ENCODE results near the gene ALKBH7. TPM values are rescaled to one million over a fixed set of nuclear protein-coding genes. Genes with fewer than 3 reads are reported as not detected.
A peak's percentile ranks its signal among the peaks of the same experiment; 100 is the strongest.

Gene ALKBH7, protein sequence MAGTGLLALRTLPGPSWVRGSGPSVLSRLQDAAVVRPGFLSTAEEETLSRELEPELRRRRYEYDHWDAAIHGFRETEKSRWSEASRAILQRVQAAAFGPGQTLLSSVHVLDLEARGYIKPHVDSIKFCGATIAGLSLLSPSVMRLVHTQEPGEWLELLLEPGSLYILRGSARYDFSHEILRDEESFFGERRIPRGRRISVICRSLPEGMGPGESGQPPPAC
- total RNA-seq (10 to 100 TPM; 52.8 to 67.7 TPM), polyA plus RNA-seq (ENCODE audit: insufficient read length in 6 of 6) (10 to 100 TPM; 34.2 to 67.9 (median 48.2) TPM)
- long read RNA-seq, donor 1, transcript ALKBH7-201 (4 exons, 1,332 nt), result major isoform, 118 of 333 reads
- long read RNA-seq, donor 1, partial matches to known transcripts, result 158 of 333 reads
- long read RNA-seq, donor 1, other reads (novel, unspliced or antisense), result 56 of 333 reads
- long read RNA-seq, donor 2, transcript ALKBH7-201 (4 exons, 1,332 nt), result major isoform, 76 of 115 reads
- long read RNA-seq, donor 2, partial matches to known transcripts, result 36 of 115 reads
- long read RNA-seq, donor 2, other reads (novel, unspliced or antisense), result 0 of 115 reads
- long read RNA-seq, donor 3, transcript ALKBH7-201 (4 exons, 1,332 nt), result major isoform, 88 of 97 reads
- long read RNA-seq, donor 3, partial matches to known transcripts, result 6 of 97 reads
- long read RNA-seq, donor 3, other reads (novel, unspliced or antisense), result 0 of 97 reads
- long read RNA-seq, donor 4, transcript ALKBH7-201 (4 exons, 1,332 nt), result major isoform, 116 of 120 reads
- long read RNA-seq, donor 4, partial matches to known transcripts, result 2 of 120 reads
- long read RNA-seq, donor 4, other reads (novel, unspliced or antisense), result 0 of 120 reads
- long read RNA-seq, donor 5, transcript ALKBH7-201 (4 exons, 1,332 nt), result major isoform, 87 of 113 reads
- long read RNA-seq, donor 5, partial matches to known transcripts, result 23 of 113 reads
- long read RNA-seq, donor 5, other reads (novel, unspliced or antisense), result 0 of 113 reads
- long read RNA-seq, donor 6, transcript ALKBH7-201 (4 exons, 1,332 nt), result major isoform, 111 of 129 reads
- long read RNA-seq, donor 6, partial matches to known transcripts, result 15 of 129 reads
- long read RNA-seq, donor 6, other reads (novel, unspliced or antisense), result 0 of 129 reads
- long read RNA-seq, donor 7, transcript ALKBH7-201 (4 exons, 1,332 nt), result major isoform, 56 of 103 reads
- long read RNA-seq, donor 7, partial matches to known transcripts, result 29 of 103 reads
- long read RNA-seq, donor 7, other reads (novel, unspliced or antisense), result 14 of 103 reads
- long read RNA-seq, donor 8, transcript ALKBH7-201 (4 exons, 1,332 nt), result major isoform, 58 of 167 reads
- long read RNA-seq, donor 8, partial matches to known transcripts, result 82 of 167 reads
- long read RNA-seq, donor 8, other reads (novel, unspliced or antisense), result 22 of 167 reads
- long read RNA-seq, donor 9, partial matches to known transcripts, result 0 of 1 reads
- long read RNA-seq, donor 9, other reads (novel, unspliced or antisense), result 0 of 1 reads
- long read RNA-seq, donor 10, transcript ALKBH7-201 (4 exons, 1,332 nt), result major isoform, 99 of 101 reads
- long read RNA-seq, donor 10, partial matches to known transcripts, result 1 of 101 reads
- long read RNA-seq, donor 10, other reads (novel, unspliced or antisense), result 0 of 101 reads
- long read RNA-seq, donor 11, result 0 reads
- long read RNA-seq, donor 12, transcript ALKBH7-201 (4 exons, 1,332 nt), result major isoform, 73 of 83 reads
- long read RNA-seq, donor 12, partial matches to known transcripts, result 9 of 83 reads
- long read RNA-seq, donor 12, other reads (novel, unspliced or antisense), result 0 of 83 reads

DNA sequence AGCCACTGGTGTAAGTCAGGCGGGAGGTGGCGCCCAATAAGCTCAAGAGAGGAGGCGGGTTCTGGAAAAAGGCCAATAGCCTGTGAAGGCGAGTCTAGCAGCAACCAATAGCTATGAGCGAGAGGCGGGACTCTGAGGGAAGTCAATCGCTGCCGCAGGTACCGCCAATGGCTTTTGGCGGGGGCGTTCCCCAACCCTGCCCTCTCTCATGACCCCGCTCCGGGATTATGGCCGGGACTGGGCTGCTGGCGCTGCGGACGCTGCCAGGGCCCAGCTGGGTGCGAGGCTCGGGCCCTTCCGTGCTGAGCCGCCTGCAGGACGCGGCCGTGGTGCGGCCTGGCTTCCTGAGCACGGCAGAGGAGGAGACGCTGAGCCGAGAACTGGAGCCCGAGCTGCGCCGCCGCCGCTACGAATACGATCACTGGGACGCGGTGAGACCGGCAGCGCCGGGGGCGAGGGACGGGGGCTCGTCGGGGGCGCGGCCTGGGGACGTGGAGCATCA is at the start of gene ALKBH7:
TSS of gene ALKBH7 (plus strand) at position 201 of the 502 bp plus-strand sequence. CDS start at position 228, 27 bp downstream.
- intact Hi-C loops (cut with DNase I), result no loop called here
- peak; percentile 91 for ATAC-seq

DNA sequence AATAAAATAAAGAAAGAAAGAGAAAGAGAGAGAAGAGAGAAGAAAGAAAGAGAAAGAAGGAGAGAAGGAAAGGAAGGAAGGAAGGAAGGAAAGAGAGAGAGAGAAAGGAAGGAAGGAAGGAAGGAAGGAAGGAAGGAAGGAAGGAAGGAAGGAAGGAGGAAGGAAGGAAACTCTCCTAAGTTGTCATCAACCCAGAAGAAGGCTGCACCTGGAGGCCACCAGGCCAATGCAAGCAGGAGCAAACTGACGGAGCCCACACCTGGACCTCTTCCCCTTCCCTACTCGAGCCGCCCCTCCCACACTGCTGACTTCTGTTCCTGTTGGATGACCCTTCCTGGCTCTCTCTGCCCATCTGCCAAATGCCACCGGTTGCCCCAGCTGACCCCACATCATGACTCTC is 47.8 kb upstream of the ALKBH7 start:
- peaks cover 0 to 23% of the 10 kb centered on the region in 2 donors for H3K27me3 ChIP-seq
- no peaks in the 10 kb centered on the region for H3K9me3 ChIP-seq
- H3K4me3 ChIP-seq, result no peak overlapping the region
- ATAC-seq (no peak), DNase-seq (no peak)
- TF ChIP-seq, protein P1, sequence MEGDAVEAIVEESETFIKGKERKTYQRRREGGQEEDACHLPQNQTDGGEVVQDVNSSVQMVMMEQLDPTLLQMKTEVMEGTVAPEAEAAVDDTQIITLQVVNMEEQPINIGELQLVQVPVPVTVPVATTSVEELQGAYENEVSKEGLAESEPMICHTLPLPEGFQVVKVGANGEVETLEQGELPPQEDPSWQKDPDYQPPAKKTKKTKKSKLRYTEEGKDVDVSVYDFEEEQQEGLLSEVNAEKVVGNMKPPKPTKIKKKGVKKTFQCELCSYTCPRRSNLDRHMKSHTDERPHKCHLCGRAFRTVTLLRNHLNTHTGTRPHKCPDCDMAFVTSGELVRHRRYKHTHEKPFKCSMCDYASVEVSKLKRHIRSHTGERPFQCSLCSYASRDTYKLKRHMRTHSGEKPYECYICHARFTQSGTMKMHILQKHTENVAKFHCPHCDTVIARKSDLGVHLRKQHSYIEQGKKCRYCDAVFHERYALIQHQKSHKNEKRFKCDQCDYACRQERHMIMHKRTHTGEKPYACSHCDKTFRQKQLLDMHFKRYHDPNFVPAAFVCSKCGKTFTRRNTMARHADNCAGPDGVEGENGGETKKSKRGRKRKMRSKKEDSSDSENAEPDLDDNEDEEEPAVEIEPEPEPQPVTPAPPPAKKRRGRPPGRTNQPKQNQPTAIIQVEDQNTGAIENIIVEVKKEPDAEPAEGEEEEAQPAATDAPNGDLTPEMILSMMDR (IDR thresholded peaks at IDR 0.05), result no peak
- no peak overlapping the region for H3K27ac ChIP-seq
- H3K36me3 ChIP-seq, result no peaks in the 10 kb centered on the region
- no peaks in the 10 kb centered on the region for H3K4me1 ChIP-seq
- intact Hi-C loops (cut with DNase I), result no loop called here

More for the DNA sequence above, at the start of gene ALKBH7:
- DNase-seq, result peak; percentile 95 to 100 (median 100)
- Histone ChIP-seq H3K27ac (peak within 1 kb of the TSS; percentile 97), H3K4me3 (peak within 1 kb of the TSS; percentile 71 to 93), H3K27me3 (no peaks in the 10 kb centered on the region), H3K9me3 (no peaks in the 10 kb centered on the region), H3K4me1 (peaks cover 3 to 12% of the 10 kb centered on the region in 2 donors), H3K36me3 (peaks cover 0 to 33% of the 10 kb centered on the region in 2 donors)
- TF ChIP-seq, protein P1 (IDR thresholded peaks at IDR 0.05), result no peak

DNA sequence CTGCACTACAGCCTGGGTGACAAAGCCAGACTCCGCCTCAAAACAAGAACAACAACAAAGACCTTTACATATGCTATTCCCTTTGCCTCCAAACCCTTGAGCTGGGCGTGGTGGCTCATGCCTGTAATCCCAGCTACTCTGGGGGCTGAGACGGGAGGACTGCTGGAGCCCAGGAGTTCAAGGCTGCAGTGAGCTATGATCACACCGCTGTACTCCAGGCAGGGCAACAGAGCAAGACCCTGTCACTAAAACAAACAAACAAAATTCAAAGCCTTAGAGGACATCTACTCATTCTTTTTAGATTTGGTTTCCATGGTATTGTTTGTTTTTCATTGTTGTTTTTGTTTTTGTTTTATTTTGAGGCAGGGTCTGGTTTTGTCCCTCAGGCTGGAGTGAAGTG is 47.0 kb upstream of the ALKBH7 start:
- Histone ChIP-seq H3K27ac (no peak overlapping the region), H3K36me3 (no peaks in the 10 kb centered on the region), H3K27me3 (peaks cover 0 to 20% of the 10 kb centered on the region in 2 donors), H3K9me3 (no peaks in the 10 kb centered on the region), H3K4me1 (no peaks in the 10 kb centered on the region), H3K4me3 (no peak overlapping the region)
- DNase-seq (no peak), ATAC-seq (no peak)
- TF ChIP-seq, protein P1 (IDR thresholded peaks at IDR 0.05), result no peak
- intact Hi-C loops (cut with DNase I), result no loop called here

DNA sequence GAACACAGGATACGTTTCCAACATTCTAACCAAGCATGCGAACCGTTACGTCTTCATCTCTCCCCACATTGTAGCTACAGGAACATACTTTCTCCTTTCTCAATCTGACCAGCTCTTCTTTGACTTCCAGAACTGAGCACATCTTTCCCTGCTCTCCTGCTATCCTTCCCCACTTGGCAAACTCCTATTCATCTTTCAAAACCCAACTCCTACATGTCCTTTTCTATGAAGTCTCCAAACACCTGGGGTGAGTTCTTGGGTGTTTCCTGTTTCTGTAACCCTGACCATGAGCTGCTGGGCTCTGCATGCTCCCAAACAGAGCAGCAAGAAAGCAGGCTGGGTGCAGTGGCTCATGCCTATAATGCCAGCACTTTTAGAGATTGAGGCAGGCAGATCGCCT is 45.8 kb upstream of the ALKBH7 start:
- H3K4me1 ChIP-seq, result no peaks in the 10 kb centered on the region
- no peak for ATAC-seq
- DNase-seq, result no peak
- H3K9me3 ChIP-seq, result no peaks in the 10 kb centered on the region
- no peaks in the 10 kb centered on the region for H3K36me3 ChIP-seq
- peaks cover 0 to 11% of the 10 kb centered on the region in 2 donors for H3K27me3 ChIP-seq
- TF ChIP-seq, protein P1 (IDR thresholded peaks at IDR 0.05), result no peak
- no peak overlapping the region for H3K4me3 ChIP-seq
- intact Hi-C loops (cut with DNase I), result no loop called here
- no peak overlapping the region for H3K27ac ChIP-seq

All from left lung (tissue), 14 donors.